ENCODE measurements around the gene DAZAP1. TPM values are rescaled to one million over a fixed set of nuclear protein-coding genes. Genes with fewer than 3 reads are reported as not detected.
A peak's percentile ranks its signal among the peaks of the same experiment; 100 is the strongest.

Gene DAZAP1
- total RNA-seq, 1 donor from 2014 or later = 98.7 TPM

DNA sequence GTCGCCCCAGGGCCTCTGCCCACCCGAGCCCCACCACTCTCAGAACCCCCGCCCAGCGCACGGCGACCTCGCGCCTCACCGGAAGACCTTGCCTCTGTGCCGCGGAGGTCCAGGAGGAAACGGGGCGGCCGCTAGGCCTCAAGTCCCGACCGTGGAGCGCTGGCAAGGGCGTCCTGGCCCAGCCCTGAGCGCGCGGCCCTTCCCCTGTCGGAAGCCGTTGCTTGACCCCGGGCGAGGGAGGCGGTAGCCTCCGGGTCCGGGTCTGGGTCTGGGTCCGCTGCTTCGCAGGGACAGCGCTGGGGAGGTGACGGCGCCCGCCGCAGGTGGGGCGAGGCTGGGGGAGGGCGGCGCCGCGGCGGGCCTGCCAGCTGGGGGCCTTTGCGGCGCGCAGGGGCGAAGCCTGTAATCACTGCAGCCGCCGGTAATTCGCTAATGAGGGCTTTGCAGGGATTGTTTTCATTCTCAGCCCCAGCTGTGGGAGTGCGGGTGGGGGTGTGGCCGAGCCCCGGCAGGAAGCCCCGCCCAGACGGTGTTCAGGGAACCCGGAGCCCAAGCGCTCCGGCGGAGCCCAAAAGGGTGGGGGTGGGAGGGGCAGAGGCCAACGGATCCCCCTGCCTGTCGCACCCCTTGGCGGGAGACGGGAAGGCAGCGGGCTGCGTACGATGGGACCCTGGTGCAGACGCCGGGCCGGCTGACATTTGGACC lies 63.1 kb downstream of the DAZAP1 start:
- Histone ChIP-seq H3K4me1 (peaks cover 36% of the 10 kb centered on the region), H3K9me3 (no peaks in the 10 kb centered on the region), H3K27me3 (peaks cover 79% of the 10 kb centered on the region), H3K4me3 (peak overlapping the region; percentile 36), H3K27ac (no peak overlapping the region), H3K36me3 (no peaks in the 10 kb centered on the region)
- no peak for TF ChIP-seq CTCF (IDR thresholded peaks at IDR 0.05)
- DNase-seq (no peak), ATAC-seq (peak; percentile 28)
- intact Hi-C loops (cut with DNase I) = no loop called here

- no peak overlapping the region for H3K27ac ChIP-seq
- DNase-seq (no peak), ATAC-seq (no peak)
- no peaks in the 10 kb centered on the region for H3K36me3 ChIP-seq
- peak overlapping the region; percentile 36 for H3K4me3 ChIP-seq
- TF ChIP-seq CTCF (IDR thresholded peaks at IDR 0.05) = no peak
- H3K27me3 ChIP-seq = peaks cover 73% of the 10 kb centered on the region
- H3K9me3 ChIP-seq = no peaks in the 10 kb centered on the region
- intact Hi-C loops (cut with DNase I) = no loop called here
- H3K4me1 ChIP-seq = peaks cover 36% of the 10 kb centered on the region
Measured at GRCh38 chr19:1471010-1471514, 63.7 kb downstream of the DAZAP1 start.

DNA sequence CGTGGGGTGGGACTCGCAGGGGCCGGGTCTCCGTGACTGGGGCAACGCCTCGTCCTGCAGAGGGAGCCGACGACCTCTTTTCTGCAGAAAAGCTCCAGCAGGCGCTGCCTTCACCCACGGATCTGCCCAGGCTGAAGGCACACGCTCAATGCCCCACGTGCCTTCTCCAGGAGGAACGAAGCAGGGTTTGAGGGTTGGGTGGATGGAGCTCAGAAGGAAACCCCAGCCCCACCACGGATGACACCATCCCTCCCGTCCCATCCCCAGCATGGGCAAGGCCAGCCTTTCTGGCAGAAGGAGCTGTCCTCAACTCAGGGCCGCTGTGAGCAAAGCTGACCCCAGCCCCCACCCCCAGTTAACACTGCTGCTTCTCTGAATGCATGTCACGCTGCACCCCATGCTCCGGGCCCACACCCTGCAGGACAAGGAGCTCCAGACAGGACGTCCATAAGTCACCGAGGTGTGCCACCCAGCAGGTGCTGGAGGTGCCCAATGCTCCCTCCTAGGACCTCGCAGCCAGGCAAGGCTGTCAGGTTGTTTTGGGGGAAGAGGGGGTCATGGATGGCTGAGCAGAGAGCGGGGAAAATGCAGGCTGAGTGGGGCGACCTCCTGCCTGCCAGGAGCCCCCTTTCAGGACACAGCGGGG lies 64.3 kb downstream of the DAZAP1 start:
- no peak for TF ChIP-seq CTCF (IDR thresholded peaks at IDR 0.05)
- H3K27me3 ChIP-seq = peaks cover 67% of the 10 kb centered on the region
- DNase-seq (no peak), ATAC-seq (no peak)
- no peak overlapping the region for H3K4me3 ChIP-seq
- H3K36me3 ChIP-seq = no peaks in the 10 kb centered on the region
- H3K9me3 ChIP-seq = no peaks in the 10 kb centered on the region
- intact Hi-C loops (cut with DNase I) = no loop called here
- H3K27ac ChIP-seq = no peak overlapping the region
- H3K4me1 ChIP-seq = peaks cover 36% of the 10 kb centered on the region

GRCh38 chr19:1472231-1473084 lies 65.1 kb downstream of the DAZAP1 start:
- no peak for TF ChIP-seq CTCF (IDR thresholded peaks at IDR 0.05)
- Histone ChIP-seq H3K4me1 (peaks cover 33% of the 10 kb centered on the region), H3K4me3 (no peak overlapping the region)

DNA sequence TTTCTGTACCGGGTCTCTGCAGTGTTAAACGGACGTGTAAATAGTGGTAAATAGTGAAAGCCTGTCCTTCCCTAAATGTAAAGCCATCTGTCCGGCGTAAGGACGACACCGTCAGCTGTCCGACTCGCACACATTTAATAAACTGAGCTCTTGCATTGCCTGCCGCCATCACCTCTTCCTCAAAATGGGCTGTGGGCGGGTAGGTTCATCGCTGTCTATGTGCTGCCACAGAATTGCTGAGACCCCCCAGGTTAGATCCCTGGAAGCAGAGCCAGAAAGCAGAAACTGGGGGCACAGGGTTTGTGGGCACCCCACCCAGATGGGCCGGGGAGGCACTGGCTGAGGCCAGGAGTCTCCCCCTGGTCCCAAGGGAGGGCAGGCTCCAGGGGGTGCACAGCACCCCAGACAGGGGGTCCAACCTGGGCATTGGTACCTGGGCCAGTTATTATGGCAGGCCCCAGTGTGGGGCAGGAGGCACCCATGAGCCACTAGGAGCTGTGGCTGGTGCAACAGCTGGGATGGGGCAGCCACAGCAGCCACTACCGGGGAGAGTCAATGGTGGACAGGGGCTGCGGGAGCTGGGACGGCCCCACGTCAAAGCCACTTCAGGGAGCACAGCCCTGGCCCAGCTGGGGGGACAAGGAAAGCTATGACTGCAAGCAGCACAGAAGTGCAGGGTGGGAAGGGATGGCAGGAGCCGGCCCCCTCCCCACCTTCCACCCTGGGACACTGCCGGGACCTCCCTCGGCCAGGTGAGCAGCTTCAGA lies 65.9 kb downstream of the DAZAP1 start:
- intact Hi-C loops (cut with DNase I) = no loop called here
- Histone ChIP-seq H3K9me3 (no peaks in the 10 kb centered on the region), H3K4me3 (no peak overlapping the region), H3K27ac (no peak overlapping the region), H3K27me3 (peaks cover 51% of the 10 kb centered on the region), H3K36me3 (no peaks in the 10 kb centered on the region), H3K4me1 (peaks cover 31% of the 10 kb centered on the region)
- no peak for TF ChIP-seq CTCF (IDR thresholded peaks at IDR 0.05)
- ATAC-seq = no peak
- no peak for DNase-seq

More at GRCh38 chr19:1472231-1473084, 65.1 kb downstream of the DAZAP1 start:
- peaks cover 59% of the 10 kb centered on the region for H3K27me3 ChIP-seq
- intact Hi-C loops (cut with DNase I) = no loop called here
- no peak overlapping the region for H3K27ac ChIP-seq
- DNase-seq = no peak
- H3K9me3 ChIP-seq = no peaks in the 10 kb centered on the region
- ATAC-seq = no peak
- H3K36me3 ChIP-seq = no peaks in the 10 kb centered on the region

Measured in upper lobe of right lung (tissue), 1 donor.